Hindlimb muscle (tissue), 1 donor: Measurements from ENCODE around the gene ZNF429. TPM values are rescaled to one million over a fixed set of nuclear protein-coding genes. Genes with fewer than 3 reads are reported as not detected.
"Not testable (repeated sequence)": the region's sequence is repeated elsewhere in the genome, so short reads cannot be mapped to it uniquely, and the experiment has no call there.

ENCODE experiments used
- DNase-seq: peaks from one replicate; pipeline ENCODE4 v3.0.0-alpha.2; 2013
- polyA plus RNA-seq: library from polyadenylated mRNA; unstranded; fragments of 120-200 nt; gene quantifications from one replicate; pipeline ENCODE4 v1.2.1, GENCODE V29; 2013; ENCODE audit not compliant: insufficient read length

Gene ZNF429
- polyA plus RNA-seq, 1 donor = 16.5 TPM

DNA sequence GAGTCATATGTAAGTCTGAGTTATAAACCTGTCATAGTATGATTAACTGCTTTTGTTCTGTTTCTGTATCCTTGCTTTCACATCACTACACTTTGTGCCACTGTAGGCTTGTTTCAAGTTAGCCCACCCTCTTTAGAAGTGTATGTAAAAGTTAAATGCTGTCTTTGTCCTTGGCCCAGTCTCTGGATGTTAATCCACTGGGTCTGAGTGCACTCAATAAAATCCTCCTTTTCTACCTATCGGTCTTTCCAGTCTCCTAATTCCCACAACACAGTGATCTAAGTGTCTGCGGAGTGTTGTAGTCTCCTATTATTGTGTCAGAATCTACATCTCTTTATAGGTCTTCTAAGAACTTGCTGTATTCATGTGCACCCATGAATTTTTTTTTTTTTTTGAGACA, 14.1 kb downstream of the ZNF429 start:
- no peak for DNase-seq

GRCh38 chr19:21532904-21533303, 27.5 kb downstream of the ZNF429 start:
- DNase-seq = no peak

DNA sequence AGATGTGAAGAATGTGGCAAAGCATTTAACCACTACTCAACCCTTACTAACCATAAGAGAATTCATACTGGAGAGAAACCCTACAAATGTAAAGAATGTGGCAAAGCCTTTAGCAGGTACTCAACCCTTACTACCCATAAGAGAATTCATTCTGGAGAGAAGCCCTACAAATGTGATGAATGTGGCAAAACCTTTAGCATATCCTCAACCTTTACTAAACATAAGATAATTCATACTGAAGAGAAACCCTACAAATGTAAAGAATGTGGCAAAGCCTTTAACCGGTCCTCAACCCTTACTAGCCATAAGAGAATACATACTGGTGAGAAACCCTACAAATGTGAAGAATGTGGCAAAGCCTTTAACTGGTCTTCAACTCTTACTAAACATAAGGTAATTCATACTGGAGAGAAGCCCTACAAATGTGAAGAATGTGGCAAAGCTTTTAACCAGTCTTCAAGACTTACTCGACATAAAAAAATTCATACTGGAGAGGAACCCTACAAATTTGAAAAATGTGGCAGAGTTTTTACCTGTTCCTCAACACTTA, 31.4 kb downstream of the ZNF429 start:
- not testable (repeated sequence) for DNase-seq

DNA sequence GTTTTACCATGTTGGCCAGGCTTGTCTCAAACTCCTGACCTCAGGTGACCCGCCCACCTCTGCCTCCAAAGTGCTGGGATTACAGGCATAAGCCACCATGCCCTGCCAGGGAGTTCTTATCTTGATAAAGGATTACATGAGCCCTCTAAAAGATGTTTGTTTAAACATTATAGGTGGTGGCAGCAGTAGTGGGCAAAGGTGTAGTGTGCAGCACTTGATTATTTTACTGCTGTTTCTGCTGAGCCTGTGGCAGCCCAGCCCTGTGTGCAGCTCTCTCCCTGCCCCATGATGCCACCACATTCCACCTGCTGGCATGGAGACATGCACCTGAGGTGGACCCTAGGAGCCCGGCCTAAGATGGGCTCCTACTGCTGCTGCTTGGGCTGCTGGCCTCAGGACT, 54.0 kb downstream of the ZNF429 start:
- DNase-seq = no peak

- DNase-seq = no peak
Measured at GRCh38 chr19:21564406-21564805, 59.0 kb downstream of the ZNF429 start.

- no peak for DNase-seq
Measured at GRCh38 chr19:21566073-21566472, 60.7 kb downstream of the ZNF429 start.

DNA sequence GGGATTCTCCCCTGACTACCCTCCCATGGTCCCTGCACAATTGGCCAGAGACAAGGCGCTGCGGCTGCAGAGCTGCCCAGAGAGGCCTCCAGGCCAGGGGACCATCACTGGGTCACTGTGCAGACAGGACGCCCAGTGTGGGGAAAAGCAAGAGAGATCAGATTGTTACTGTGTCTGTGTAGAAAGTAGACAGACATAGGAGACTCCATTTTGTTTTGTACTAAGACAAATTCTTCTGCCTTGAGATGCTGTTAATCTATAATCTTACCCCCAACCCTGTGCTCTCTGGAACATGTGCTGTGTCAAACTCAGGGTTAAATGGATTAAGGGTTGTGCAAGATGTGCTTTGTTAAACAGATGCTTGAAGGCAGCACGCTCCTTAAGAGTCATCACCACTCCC, 62.4 kb downstream of the ZNF429 start:
- DNase-seq = not testable (repeated sequence)

DNA sequence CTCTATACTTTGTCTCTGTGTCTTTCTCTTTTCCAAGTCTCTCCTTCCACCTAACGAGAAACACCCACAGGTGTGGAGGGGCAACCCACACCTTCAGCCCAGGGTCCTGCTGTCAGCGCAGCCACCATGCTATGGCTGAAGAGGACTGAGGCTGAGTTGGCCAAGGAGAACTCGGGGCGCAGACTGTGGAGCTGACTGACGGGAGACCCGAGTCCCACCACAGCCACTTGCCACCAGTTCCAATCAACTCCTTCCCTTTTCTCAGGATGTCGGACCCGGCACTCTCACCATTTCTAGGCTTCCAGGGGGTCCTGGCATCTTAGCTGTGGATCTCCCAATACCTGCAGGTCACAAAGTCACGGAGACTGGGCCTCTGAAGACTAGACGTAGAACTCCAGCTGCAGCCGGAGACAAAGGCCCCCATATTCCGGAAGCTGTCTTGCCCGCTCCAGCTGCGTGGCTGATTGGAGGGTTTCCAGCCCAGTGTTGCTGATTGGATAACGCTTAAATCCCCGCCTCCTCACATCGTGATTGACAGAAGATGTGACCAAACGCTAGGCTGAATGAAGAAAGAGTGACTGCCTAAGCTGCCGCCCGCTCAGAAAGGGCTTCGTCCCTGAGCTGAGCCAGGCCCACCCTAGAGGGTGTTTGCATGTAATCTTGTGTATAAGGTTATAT, 63.6 kb downstream of the ZNF429 start:
- peak; percentile 96 for DNase-seq

GRCh38 chr19:21569494-21569865, 64.1 kb downstream of the ZNF429 start:
- DNase-seq = no peak

GRCh38 chr19:21571316-21571715, 65.9 kb downstream of the ZNF429 start:
- DNase-seq = no peak

DNA sequence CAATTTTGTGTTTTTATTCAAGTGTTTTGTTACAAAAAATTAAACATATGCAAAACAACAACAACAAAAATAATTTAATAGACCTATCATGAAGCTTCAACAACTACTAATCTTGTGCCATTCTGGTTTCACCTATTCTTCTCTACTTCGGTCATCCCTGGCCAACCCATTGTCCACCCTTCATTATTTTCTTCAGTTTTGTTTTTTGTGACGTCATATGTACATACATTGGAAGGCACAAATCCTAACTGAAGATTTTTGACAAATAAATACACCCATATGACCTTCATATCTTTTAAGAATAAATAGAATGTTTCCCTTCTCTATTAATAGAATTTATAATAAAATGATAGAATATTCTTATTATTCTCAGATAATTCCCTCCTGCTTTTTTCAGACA, 69.2 kb downstream of the ZNF429 start:
- no peak for DNase-seq

GRCh38 chr19:21576481-21576880, 71.1 kb downstream of the ZNF429 start:
- no peak for DNase-seq

GRCh38 chr19:21580101-21580500, 74.7 kb downstream of the ZNF429 start:
- DNase-seq = no peak

GRCh38 chr19:21580818-21581217, 75.4 kb downstream of the ZNF429 start:
- no peak for DNase-seq

GRCh38 chr19:21581646-21582240, 76.3 kb downstream of the ZNF429 start:
- no peak for DNase-seq

GRCh38 chr19:21584537-21584936, 79.1 kb downstream of the ZNF429 start:
- DNase-seq = no peak

DNA sequence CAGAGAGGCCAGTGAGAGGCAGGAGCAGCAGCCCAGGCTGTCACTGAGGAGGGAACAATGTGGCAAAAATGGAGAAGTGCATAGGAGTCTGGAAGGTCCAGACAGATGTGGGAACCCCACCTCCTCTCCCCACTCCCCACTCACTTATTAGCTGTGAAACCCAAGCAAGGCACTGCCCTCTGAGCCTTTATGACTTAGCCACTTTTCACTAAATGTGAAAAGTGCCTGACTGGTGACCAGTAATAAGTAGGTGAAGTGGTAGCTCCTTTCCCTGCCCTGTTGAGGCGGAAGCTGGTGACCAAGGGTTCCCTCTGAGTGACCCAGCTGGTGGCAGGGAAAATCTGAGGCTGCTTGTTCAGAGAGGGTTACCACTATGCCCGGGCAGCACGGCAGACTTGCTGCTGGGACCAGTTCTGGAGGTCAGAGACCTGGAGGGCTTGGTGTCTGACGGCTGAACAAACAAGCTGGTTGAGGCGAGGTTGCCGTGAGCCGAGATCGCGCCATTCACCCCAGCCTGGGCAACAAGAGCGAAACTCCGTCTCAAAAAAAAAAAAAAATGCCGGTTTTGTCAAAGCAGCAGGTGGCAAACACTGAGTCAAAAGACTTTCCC, 80.0 kb downstream of the ZNF429 start:
- DNase-seq = no peak

DNA sequence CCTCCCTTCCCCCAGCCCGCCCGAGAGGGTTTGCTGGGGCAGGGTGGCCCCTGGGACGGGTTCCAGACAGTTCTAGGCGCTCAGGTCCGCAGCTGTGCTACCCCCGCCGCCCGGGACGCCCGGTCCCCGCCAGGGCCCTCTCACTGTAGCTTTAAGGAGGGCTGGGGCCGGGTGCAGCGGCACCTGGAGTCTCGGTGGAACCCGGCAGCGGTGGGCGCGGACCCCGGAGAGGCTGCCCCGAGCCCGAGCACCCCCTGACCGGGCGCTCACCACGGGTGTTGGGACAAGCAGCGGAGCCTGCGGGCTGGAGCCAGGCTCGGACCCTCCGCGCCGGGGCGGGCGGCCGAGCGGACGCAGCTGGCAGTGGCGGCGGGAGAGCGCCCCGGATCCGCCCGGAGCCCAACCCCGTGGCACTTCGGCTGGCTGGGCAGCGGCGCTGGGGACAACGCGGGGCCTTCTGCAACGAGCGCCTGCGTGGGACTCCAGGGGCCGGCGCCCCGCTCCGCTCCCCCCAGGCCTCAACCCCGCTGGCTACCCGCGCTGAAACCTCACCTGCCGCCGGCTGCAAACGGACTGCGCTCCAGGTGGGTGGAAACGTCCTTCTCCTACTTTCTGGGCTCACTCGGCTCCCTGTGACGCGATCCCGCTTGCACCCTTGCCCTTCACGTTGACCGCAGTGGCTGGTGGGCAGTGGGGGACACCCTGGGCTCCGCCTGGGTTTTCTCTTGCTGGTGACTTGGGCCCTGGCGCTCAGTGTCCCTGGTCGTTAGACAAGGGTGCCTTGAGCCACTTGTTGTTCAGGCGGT, 81.1 kb downstream of the ZNF429 start:
- peak; percentile 19 for DNase-seq

GRCh38 chr19:21587117-21587461, 81.7 kb downstream of the ZNF429 start:
- no peak for DNase-seq

DNA sequence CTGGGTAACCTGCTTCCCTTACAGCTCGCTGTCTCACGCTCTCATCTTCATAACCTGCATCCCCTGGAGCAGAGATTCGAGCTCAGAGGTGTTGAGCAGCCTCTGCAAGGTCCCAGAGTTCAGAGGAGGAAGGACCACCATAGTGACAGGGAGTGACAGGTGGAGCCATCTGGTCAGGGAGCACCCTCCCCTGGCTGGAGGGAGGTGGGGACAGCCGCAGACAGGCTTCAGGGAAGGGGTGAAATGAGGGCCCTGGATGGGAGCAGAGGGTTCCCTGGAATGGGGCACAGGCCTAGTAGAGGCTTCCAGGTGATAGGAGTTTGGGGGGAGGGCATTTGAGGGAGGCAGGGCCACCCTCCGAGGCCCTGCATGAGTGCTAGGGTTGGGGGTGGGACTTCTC, 82.1 kb downstream of the ZNF429 start:
- DNase-seq = no peak

GRCh38 chr19:21588065-21588601, 82.7 kb downstream of the ZNF429 start:
- no peak for DNase-seq

DNA sequence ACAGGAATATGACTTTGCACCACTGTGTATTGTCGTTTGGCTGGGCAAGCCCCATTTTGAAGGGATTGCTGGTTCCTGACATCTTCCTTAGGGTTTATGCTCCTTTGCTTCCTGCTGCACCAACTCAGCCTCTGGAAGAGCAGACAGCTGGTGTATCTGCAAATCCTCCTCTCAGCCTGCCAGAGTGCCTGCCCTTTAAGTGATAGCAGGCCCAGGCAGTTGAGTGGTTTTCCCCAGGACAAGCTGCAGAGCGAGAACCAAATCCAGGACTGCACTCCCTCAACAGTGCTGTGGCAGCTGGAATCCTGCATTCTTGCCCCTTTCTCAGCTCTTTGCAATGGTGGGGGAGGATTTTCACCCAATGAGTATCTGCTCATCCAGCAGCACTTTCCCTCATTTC, 85.5 kb downstream of the ZNF429 start:
- no peak for DNase-seq

- DNase-seq = no peak
Measured at GRCh38 chr19:21593008-21593481, 87.6 kb downstream of the ZNF429 start.
